G401 (cell line): Measurements from ENCODE around the gene MCF2L2. TPM values are rescaled to one million over a fixed set of nuclear protein-coding genes. Genes with fewer than 3 reads are reported as not detected.

Source experiments
- DNase-seq: peaks from one replicate; pipeline ENCODE4 v3.0.0-alpha.2; 2015; ENCODE audit warnings: low spot score
- in situ Hi-C: cut with HindIII; loops from 2 replicates; pipeline ENCODE4 v1.10.0; 2016; ENCODE audit warnings: low sequenced_read_pairs, mixed read lengths
- total RNA-seq: library from RNA; depleted of rRNA; stranded (reverse); fragments of >200 nt; shearing (Covaris generic); gene quantifications from 2 replicates; pipeline ENCODE4 v1.2.3, GENCODE V29; 2014

The MCF2L2 gene
- total RNA-seq, 1 experiment from 2014 or later, result 2.6 TPM

- in situ Hi-C loops, result no loop called here
These were observed 202.0 kb downstream of the MCF2L2 start for GRCh38 chr3:183226333-183226890.

GRCh38 chr3:183224180-183224970 lies 204.0 kb downstream of the MCF2L2 start:
- in situ Hi-C loops, result no loop called here
- no peak for DNase-seq

More at GRCh38 chr3:183226333-183226890, 202.0 kb downstream of the MCF2L2 start:
- DNase-seq, result no peak

GRCh38 chr3:183222631-183223235 lies 205.7 kb downstream of the MCF2L2 start:
- DNase-seq, result no peak
- in situ Hi-C loops, result no loop called here

GRCh38 chr3:183220828-183221227 lies 207.6 kb downstream of the MCF2L2 start:
- DNase-seq, result no peak
- in situ Hi-C loops, result no loop called here

GRCh38 chr3:183218826-183219225 lies 209.6 kb downstream of the MCF2L2 start:
- DNase-seq, result no peak
- in situ Hi-C loops, result no loop called here

- in situ Hi-C loops, result no loop called here
- DNase-seq, result no peak
These were observed 210.7 kb downstream of the MCF2L2 start for GRCh38 chr3:183217548-183218332.

GRCh38 chr3:183215591-183216202 lies 212.7 kb downstream of the MCF2L2 start:
- in situ Hi-C loops, result no loop called here
- no peak for DNase-seq

GRCh38 chr3:183214277-183214612 lies 214.2 kb downstream of the MCF2L2 start:
- in situ Hi-C loops, result no loop called here
- DNase-seq, result no peak

- DNase-seq, result no peak
- in situ Hi-C loops, result no loop called here
These were observed 214.8 kb downstream of the MCF2L2 start for GRCh38 chr3:183213415-183214276.

GRCh38 chr3:183212565-183212964 lies 215.9 kb downstream of the MCF2L2 start:
- in situ Hi-C loops, result no loop called here
- DNase-seq, result no peak

GRCh38 chr3:183212096-183212495 lies 216.3 kb downstream of the MCF2L2 start:
- no peak for DNase-seq
- in situ Hi-C loops, result no loop called here

GRCh38 chr3:183211352-183211751 lies 217.1 kb downstream of the MCF2L2 start:
- in situ Hi-C loops, result no loop called here
- no peak for DNase-seq

GRCh38 chr3:183210862-183211341 lies 217.5 kb downstream of the MCF2L2 start:
- DNase-seq, result no peak
- in situ Hi-C loops, result no loop called here

GRCh38 chr3:183210341-183210740 lies 218.1 kb downstream of the MCF2L2 start:
- in situ Hi-C loops, result no loop called here
- no peak for DNase-seq

GRCh38 chr3:183208800-183209199 lies 219.6 kb downstream of the MCF2L2 start:
- in situ Hi-C loops, result no loop called here
- DNase-seq, result no peak

- in situ Hi-C loops, result no loop called here
- DNase-seq, result no peak
These were observed 220.2 kb downstream of the MCF2L2 start for GRCh38 chr3:183208260-183208659.

GRCh38 chr3:183203670-183204069 lies 224.7 kb downstream of the MCF2L2 start:
- in situ Hi-C loops, result no loop called here
- DNase-seq, result no peak

GRCh38 chr3:183202004-183202722 lies 226.3 kb downstream of the MCF2L2 start:
- in situ Hi-C loops, result no loop called here
- no peak for DNase-seq
